GM12878 (cell line): ENCODE data around the gene DES. TPM values are rescaled to one million over a fixed set of nuclear protein-coding genes. Genes with fewer than 3 reads are reported as not detected.

ENCODE experiments used
- ATAC-seq: fragments of 200-7000 bp; cut with Tn5 transposase; 3 replicates; pipeline ENCODE4 v1.9.1; 2020; ENCODE audit warnings: mild to moderate bottlenecking, moderate library complexity
- BruUV-seq: library from RNA; stranded (reverse); fragments of 400-500 nt; replicated peaks from 2 replicates; lab custom pipeline; 2021; lab: Mats Ljungman, UMichigan
- CTCF ChIA-PET: fragments of 300-600 bp; sonication (Branson Sonifier 250); formaldehyde crosslinking; extraction: SDS; loops from one replicate; lab custom pipeline; 2021; ENCODE audit warnings: inconsistent platforms; lab: Yijun Ruan, JAX
- POLR2A ChIA-PET: fragments of 350-600 bp; formaldehyde crosslinking; extraction: SDS; loops from one replicate; lab custom pipeline; 2021; ENCODE audit warnings: inconsistent platforms; lab: Charles Lee
- RAD21 ChIA-PET: fragments of 300-600 bp; sonication (Branson Sonifier 250); formaldehyde crosslinking; loops from one replicate; lab custom pipeline; 2023; ENCODE audit warnings: antibody characterized with exemption; ENCODE audit not compliant: unreplicated experiment; lab: Charles Lee
- SMC1A ChIA-PET: fragments of 300-600 bp; sonication (Branson Sonifier 250); formaldehyde crosslinking; loops from one replicate; lab custom pipeline; 2023; ENCODE audit not compliant: unreplicated experiment, uncharacterized antibody; lab: Charles Lee
- DNase-seq: peaks from one replicate; pipeline ENCODE4 v3.0.0-alpha.2; 2011; ENCODE audit warnings: low read depth, low spot score
- FAIRE-seq: peaks from 3 replicates; lab custom pipeline; 2011; peaks lifted over from hg19 to GRCh38; lab: Jason Lieb, UNC
- H2AFZ ChIP-seq: 2 replicates; pipeline ENCODE4 v1.6.0; 2011; ENCODE audit warnings: low read depth, low read length, control low read depth; ENCODE audit not compliant: control insufficient read depth
- H3K27ac ChIP-seq: 2 replicates; pipeline ENCODE4 v1.5.1; 2011; ENCODE audit warnings: control low read depth; ENCODE audit not compliant: control insufficient read depth, insufficient read depth
- H3K27me3 ChIP-seq, 2 experiments: replicated peaks in 1 of 2; 2 replicates each; pipeline versions ENCODE4 v1.6.0 to v1.6.1; 2011; ENCODE audit warnings: low read length in 1 of 2; ENCODE audit not compliant: control insufficient read depth in 2 of 2, insufficient read depth in 2 of 2
- H3K36me3 ChIP-seq, 2 experiments: 2 replicates each; pipeline ENCODE4 v1.5.1; 2011; ENCODE audit warnings: low read length in 1 of 2; ENCODE audit not compliant: control insufficient read depth in 2 of 2, insufficient read depth in 2 of 2
- H3K4me1 ChIP-seq: 2 replicates; pipeline ENCODE4 v1.6.1; 2011; ENCODE audit warnings: mild to moderate bottlenecking, low read length, moderate library complexity, mixed read lengths; ENCODE audit not compliant: control insufficient read depth, insufficient read depth
- H3K4me2 ChIP-seq: 2 replicates; pipeline ENCODE4 v1.6.0; 2011; ENCODE audit warnings: control low read depth; ENCODE audit not compliant: control insufficient read depth, insufficient read depth
- H3K4me3 ChIP-seq: fragments of 200-600 bp; sonication (generic); 2 replicates; pipeline ENCODE4 v1.5.1; 2016
- H3K79me2 ChIP-seq: 2 replicates; pipeline ENCODE4 v1.6.0; 2011; ENCODE audit warnings: low read length; ENCODE audit not compliant: control insufficient read depth, insufficient read depth
- H3K9ac ChIP-seq: 2 replicates; pipeline ENCODE4 v1.8.0; 2011; ENCODE audit warnings: low read length, control low read depth, mixed read lengths; ENCODE audit not compliant: control insufficient read depth, insufficient read depth
- H3K9me3 ChIP-seq: replicated peaks from 3 replicates; pipeline ENCODE4 v1.5.1; 2011; ENCODE audit warnings: mild to moderate bottlenecking, low read length; ENCODE audit not compliant: control insufficient read depth, insufficient read depth
- H4K20me1 ChIP-seq: 2 replicates; pipeline ENCODE4 v1.6.0; 2011; ENCODE audit not compliant: control insufficient read depth, insufficient read depth
- CHD4 ChIP-seq: fragments of 200-600 bp; sonication (generic); IDR thresholded peaks from 2 replicates; pipeline ENCODE4 v1.6.1; 2016; ENCODE audit warnings: mild to moderate bottlenecking
- EGR1 ChIP-seq, 2 experiments: IDR thresholded peaks; 1 replicate in 1 of 2; 2 replicates in 1 of 2; pipeline ENCODE4 v1.6.1; 2011 to 2012; ENCODE audit warnings: low read depth in 2 of 2, low read length in 2 of 2, borderline replicate concordance in 1 of 2, mild to moderate bottlenecking in 1 of 2, moderate library complexity in 1 of 2
- MYB ChIP-seq: fragments of 150-350 bp; IDR thresholded peaks from 2 replicates; pipeline ENCODE4 v1.6.1; 2014; ENCODE audit warnings: mild to moderate bottlenecking, low read depth, low read length, borderline replicate concordance
- NR2F1 ChIP-seq: fragments of 450-650 bp; conservative IDR thresholded peaks from 2 replicates; pipeline ENCODE4 v1.6.1; 2017; ENCODE audit warnings: mild to moderate bottlenecking
- NRF1 ChIP-seq: conservative IDR thresholded peaks from 2 replicates; pipeline ENCODE4 v1.6.1; 2011; ENCODE audit warnings: mild to moderate bottlenecking, low read depth, low read length, improper control_type of control experiment
- RFX5 ChIP-seq: IDR thresholded peaks from 2 replicates; pipeline ENCODE4 v1.6.1; 2011; ENCODE audit warnings: low read depth, low read length, improper control_type of control experiment
- TCF3 ChIP-seq: IDR thresholded peaks from 2 replicates; pipeline ENCODE4 v1.6.1; 2012; ENCODE audit warnings: low read depth, mild to moderate bottlenecking, low read length, borderline replicate concordance; ENCODE audit not compliant: insufficient read depth
- YY1 ChIP-seq: IDR thresholded peaks from 2 replicates; pipeline ENCODE4 v1.6.1; 2011; ENCODE audit warnings: low read depth, mild to moderate bottlenecking, low read length
- ZBTB40 ChIP-seq: fragments of 450-650 bp; IDR thresholded peaks from 2 replicates; pipeline ENCODE4 v1.6.1; 2016; ENCODE audit warnings: mild to moderate bottlenecking, moderate library complexity, borderline replicate concordance
- ZZZ3 ChIP-seq: IDR thresholded peaks from 2 replicates; pipeline ENCODE4 v1.6.1; 2011; ENCODE audit warnings: low read depth; ENCODE audit not compliant: control insufficient read depth, insufficient read length
- WGBS: methylation state at CpG from one replicate; pipeline ENCODE4 v1.1.6; 2016; ENCODE audit warnings: low lambda C conversion rate; ENCODE audit not compliant: insufficient replicate concordance, insufficient coverage; ENCODE audit errors: missing lambda C conversion rate; 5-methylcytosine and 5-hydroxymethylcytosine counted together
- in situ Hi-C: fragments of 300-500 bp; cut with MboI; formaldehyde crosslinking; loops from 9 replicates; pipeline ENCODE4 v1.14.3; 2018; ENCODE audit warnings: mixed read lengths
- intact Hi-C: fragments of 100-400 bp; cut with micrococcal nuclease; formaldehyde crosslinking; loops from one replicate; pipeline ENCODE4 v1.14.2; 2022; ENCODE audit not compliant: unreplicated experiment
- polyA plus RNA-seq, 11 experiments: library from polyadenylated mRNA; depleted of rRNA in 4 of 11; unstranded in 6 of 11; stranded (reverse) in 5 of 11; fragments of >200 nt; fragmentation: Nextera tagmentation in 4 of 11; fragmentation: Illumina TruSeq in 1 of 11; extraction: Ambion mirVana in 4 of 11; extraction: Trizol in 1 of 11; gene quantifications; 1 replicate in 1 of 11; 2 replicates in 10 of 11; pipeline versions ENCODE4 v1.2.1 to v1.2.3, GENCODE V29; 2011 to 2016; ENCODE audit warnings: inconsistent platforms in 2 of 11, missing spikeins in 2 of 11, low read depth in 1 of 11
- total RNA-seq, 4 experiments: library from RNA; depleted of rRNA in 3 of 4; stranded (reverse); fragments of >200 nt in 3 of 4; fragmentation: Illumina TruSeq in 1 of 4; extraction: Trizol in 1 of 4; gene quantifications; 2 replicates each; pipeline versions ENCODE4 v1.2.1 to v1.2.3, GENCODE V29; 2013 to 2021

DES gene
- total and polyA plus RNA-seq, 10 of the 15 experiments (the other 5 are each of a cell fraction or from before 2014, with no cell fraction given) = 0.80 TPM; not detected in 9

GRCh38 chr2:219466816-219467735 lies 48.9 kb downstream of the DES start:
- DNase-seq = no peak
- H3K4me2 ChIP-seq = no peak overlapping the region
- H3K79me2 ChIP-seq = no peaks in the 10 kb centered on the region
- intact Hi-C loops (no loop called here), in situ Hi-C loops (no loop called here)
- RAD21 ChIA-PET = no interaction called here
- H3K36me3 ChIP-seq = no peaks in the 10 kb centered on the region
- H4K20me1 ChIP-seq = no peaks in the 10 kb centered on the region
- no peaks in the 10 kb centered on the region for H3K4me1 ChIP-seq
- TF ChIP-seq TCF3 = no peak
- no peak for TF ChIP-seq CHD4
- TF ChIP-seq YY1 = no peak
- TF ChIP-seq MYB = no peak
- TF ChIP-seq NRF1 = no peak
- TF ChIP-seq, all 136 proteins: peak for 0
- Histone ChIP-seq H3K9me3 (no peaks in the 10 kb centered on the region), H3K27me3 (no peaks in the 10 kb centered on the region), H3K27ac (no peak overlapping the region), H3K4me3 (no peak overlapping the region), H2AFZ (no peak overlapping the region), H3K9ac (no peak overlapping the region)
- no TSS peak for BruUV-seq
- no peak for FAIRE-seq
- CTCF ChIA-PET = no interaction called here
- no peak for ATAC-seq
- POLR2A ChIA-PET = no interaction called here
- 31% methylated on average over 25 of the region's 28 CpGs for WGBS
- SMC1A ChIA-PET = no interaction called here

GRCh38 chr2:219467736-219468075 lies 49.5 kb downstream of the DES start:
- Histone ChIP-seq H3K4me1 (no peaks in the 10 kb centered on the region), H3K9me3 (no peaks in the 10 kb centered on the region), H3K4me2 (no peak overlapping the region), H4K20me1 (no peaks in the 10 kb centered on the region), H3K27ac (no peak overlapping the region), H3K36me3 (no peaks in the 10 kb centered on the region), H3K27me3 (no peaks in the 10 kb centered on the region), H3K79me2 (no peaks in the 10 kb centered on the region), H3K4me3 (no peak overlapping the region), H2AFZ (no peak overlapping the region), H3K9ac (no peak overlapping the region)
- intact Hi-C loops = no loop called here
- ChIA-PET SMC1A (no interaction called here), POLR2A (no interaction called here), CTCF (no interaction called here), RAD21 (no interaction called here)
- no peak for FAIRE-seq
- DNase-seq = no peak
- ATAC-seq = no peak
- WGBS = 34% methylated on average over 2 of the region's 2 CpGs
- in situ Hi-C loops = no loop called here
- no TSS peak for BruUV-seq
- no peak for TF ChIP-seq ZZZ3
- no peak for TF ChIP-seq NR2F1
- TF ChIP-seq EGR1 (IDR thresholded peaks at IDR 0.05; ENCODE audit: borderline replicate concordance in 1 of 2, low read depth in 2 of 2, low read length in 2 of 2) = no peak
- no peak for TF ChIP-seq RFX5
- TF ChIP-seq ZBTB40 = no peak
